Bronchial epithelial cell (primary cell): ENCODE measurements around the gene NAV3. TPM values are rescaled to one million over a fixed set of nuclear protein-coding genes. Genes with fewer than 3 reads are reported as not detected.
A peak's percentile ranks its signal among the peaks of the same experiment; 100 is the strongest.

Experiments
- DNase-seq: peaks from one replicate; pipeline ENCODE4 v3.0.0-alpha.2; 2010; ENCODE audit warnings: low read depth
- FAIRE-seq: peaks from 2 replicates; lab custom pipeline; 2011; peaks lifted over from hg19 to GRCh38; lab: Jason Lieb, UNC
- H3K27me3 ChIP-seq: 2 replicates; pipeline ENCODE4 v1.5.1; 2011; ENCODE audit warnings: low read length; ENCODE audit not compliant: control insufficient read depth, insufficient read depth
- H3K36me3 ChIP-seq: 2 replicates; pipeline ENCODE4 v1.5.1; 2011; ENCODE audit warnings: low read length; ENCODE audit not compliant: control insufficient read depth, insufficient read depth
- H3K4me3 ChIP-seq: 2 replicates; pipeline ENCODE4 v1.5.1; 2011; ENCODE audit warnings: mild to moderate bottlenecking, low read depth, low read length, control low read depth
- total RNA-seq: library from RNA; depleted of rRNA; stranded (reverse); fragments of >200 nt; gene quantifications from 2 replicates; pipeline ENCODE4 v1.2.1, GENCODE V29; 2014
- TF ChIP-seq, protein P1 (sequence below): IDR thresholded peaks from 2 replicates; pipeline ENCODE4 v1.5.1; 2011; ENCODE audit warnings: mild to moderate bottlenecking, moderate library complexity, low read length, control low read depth, inconsistent platforms; ENCODE audit not compliant: insufficient read depth, severe bottlenecking

Gene NAV3
- total RNA-seq, 1 donor from 2014 or later = 1.6 TPM

DNA sequence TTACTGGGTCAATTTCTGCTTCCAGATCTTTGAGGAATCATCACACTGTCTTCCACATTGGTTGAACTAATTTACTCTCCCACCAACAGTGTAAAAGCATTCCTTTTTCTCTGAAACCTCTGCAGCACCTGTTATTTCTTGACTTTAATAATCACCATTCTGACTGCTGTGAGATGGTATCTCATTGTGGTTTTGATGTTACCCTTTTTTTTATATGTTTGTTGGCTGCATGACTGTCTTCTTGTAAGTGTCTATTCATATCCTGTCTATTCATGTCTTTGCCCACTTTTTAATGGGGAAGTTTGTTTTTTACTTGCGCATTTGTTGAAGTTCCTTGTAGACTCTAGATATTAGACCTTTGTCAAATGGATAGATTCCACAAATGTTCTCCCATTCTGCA is 324.9 kb downstream of the NAV3 start:
- no peak for FAIRE-seq
- H3K4me3 ChIP-seq = no peak overlapping the region
- H3K36me3 ChIP-seq = no peaks in the 10 kb centered on the region
- TF ChIP-seq, protein P1, sequence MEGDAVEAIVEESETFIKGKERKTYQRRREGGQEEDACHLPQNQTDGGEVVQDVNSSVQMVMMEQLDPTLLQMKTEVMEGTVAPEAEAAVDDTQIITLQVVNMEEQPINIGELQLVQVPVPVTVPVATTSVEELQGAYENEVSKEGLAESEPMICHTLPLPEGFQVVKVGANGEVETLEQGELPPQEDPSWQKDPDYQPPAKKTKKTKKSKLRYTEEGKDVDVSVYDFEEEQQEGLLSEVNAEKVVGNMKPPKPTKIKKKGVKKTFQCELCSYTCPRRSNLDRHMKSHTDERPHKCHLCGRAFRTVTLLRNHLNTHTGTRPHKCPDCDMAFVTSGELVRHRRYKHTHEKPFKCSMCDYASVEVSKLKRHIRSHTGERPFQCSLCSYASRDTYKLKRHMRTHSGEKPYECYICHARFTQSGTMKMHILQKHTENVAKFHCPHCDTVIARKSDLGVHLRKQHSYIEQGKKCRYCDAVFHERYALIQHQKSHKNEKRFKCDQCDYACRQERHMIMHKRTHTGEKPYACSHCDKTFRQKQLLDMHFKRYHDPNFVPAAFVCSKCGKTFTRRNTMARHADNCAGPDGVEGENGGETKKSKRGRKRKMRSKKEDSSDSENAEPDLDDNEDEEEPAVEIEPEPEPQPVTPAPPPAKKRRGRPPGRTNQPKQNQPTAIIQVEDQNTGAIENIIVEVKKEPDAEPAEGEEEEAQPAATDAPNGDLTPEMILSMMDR = no peak
- peak; percentile 29 for DNase-seq
- H3K27me3 ChIP-seq = no peaks in the 10 kb centered on the region

DNA sequence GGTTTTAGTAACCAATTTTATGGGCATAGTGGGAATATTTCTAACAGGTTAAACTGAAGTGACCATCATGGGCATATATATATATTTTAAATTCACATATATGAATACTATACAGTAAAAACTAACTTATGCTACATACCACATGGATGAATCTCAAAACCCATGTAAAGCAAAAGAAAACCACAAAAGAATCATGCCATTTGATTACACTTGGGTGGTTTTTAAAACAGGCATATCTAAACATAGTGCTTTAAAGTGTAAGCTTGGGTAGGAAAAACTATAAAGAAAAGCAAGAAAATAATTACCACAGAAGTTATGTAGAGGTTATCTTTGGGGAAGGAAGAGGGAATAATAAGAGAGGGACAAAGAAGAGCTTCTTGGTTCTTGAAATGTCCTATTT is 326.1 kb downstream of the NAV3 start:
- TF ChIP-seq, protein P1 = no peak
- Histone ChIP-seq H3K27me3 (no peaks in the 10 kb centered on the region), H3K4me3 (no peak overlapping the region), H3K36me3 (no peaks in the 10 kb centered on the region)
- FAIRE-seq (no peak), DNase-seq (no peak)

DNA sequence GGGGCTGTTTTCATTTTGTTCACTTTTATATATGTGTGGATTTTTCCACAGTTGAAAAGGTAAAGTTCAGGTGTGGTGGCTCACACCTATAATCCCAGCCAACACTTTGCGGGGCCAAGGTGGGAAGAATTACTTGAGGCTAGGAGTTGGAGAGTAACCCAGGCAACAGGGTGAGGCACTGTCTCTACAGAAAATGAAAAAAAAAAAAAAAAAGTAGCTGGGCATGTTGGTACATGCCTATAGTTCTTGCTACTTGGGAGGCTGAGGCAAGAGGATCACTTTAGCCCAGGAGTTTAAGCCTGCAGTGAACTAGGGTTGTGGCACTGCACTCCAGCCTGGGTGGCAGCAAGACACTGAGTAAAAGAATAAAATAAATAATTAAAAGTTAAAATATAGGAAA is 326.5 kb downstream of the NAV3 start:
- TF ChIP-seq, protein P1 = no peak
- DNase-seq (peak; percentile 29), FAIRE-seq (no peak)
- no peak overlapping the region for H3K4me3 ChIP-seq
- H3K36me3 ChIP-seq = no peaks in the 10 kb centered on the region
- H3K27me3 ChIP-seq = no peaks in the 10 kb centered on the region

DNA sequence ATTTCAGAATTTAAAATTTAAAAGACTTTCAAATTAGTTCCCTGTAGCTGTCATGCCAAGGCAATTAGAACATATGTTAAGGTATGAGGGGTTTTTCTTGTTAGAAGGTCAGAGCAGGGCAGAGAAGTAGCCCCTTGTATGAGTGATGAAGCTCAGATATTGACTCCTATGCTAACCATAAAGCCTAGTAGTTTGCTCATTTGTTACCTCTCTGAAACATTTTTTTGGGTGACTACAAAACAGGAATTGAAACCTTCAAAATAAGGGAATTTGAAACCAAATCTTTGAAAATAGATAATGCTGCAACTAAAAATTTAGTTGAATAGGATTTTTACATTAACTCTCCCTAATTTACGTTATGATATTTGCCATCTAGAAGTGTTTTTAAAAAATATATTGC is 333.5 kb downstream of the NAV3 start:
- Histone ChIP-seq H3K27me3 (no peaks in the 10 kb centered on the region), H3K36me3 (no peaks in the 10 kb centered on the region), H3K4me3 (no peak overlapping the region)
- no peak for FAIRE-seq
- TF ChIP-seq, protein P1 = no peak
- no peak for DNase-seq

DNA sequence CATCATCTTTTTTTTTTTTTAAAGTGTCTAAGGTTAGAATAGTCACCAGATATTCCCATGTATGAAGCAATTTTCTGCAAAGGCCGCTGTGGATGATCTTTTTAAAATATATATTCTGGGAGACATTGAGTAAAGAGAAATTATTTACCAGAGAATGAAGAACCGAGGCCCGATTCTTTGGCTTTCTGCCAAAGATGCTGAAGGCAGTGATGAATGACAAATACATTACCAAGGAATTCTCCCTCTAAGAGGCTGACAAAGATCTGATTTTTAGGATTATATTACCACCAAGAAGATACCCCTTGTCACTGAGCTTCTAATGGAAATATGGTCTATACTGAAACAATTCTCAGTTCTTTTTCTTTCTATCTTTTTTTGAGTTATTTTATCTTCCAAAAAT is 336.8 kb downstream of the NAV3 start:
- no peak overlapping the region for H3K4me3 ChIP-seq
- FAIRE-seq = no peak
- H3K36me3 ChIP-seq = no peaks in the 10 kb centered on the region
- DNase-seq = no peak
- no peaks in the 10 kb centered on the region for H3K27me3 ChIP-seq
- TF ChIP-seq, protein P1 = no peak

DNA sequence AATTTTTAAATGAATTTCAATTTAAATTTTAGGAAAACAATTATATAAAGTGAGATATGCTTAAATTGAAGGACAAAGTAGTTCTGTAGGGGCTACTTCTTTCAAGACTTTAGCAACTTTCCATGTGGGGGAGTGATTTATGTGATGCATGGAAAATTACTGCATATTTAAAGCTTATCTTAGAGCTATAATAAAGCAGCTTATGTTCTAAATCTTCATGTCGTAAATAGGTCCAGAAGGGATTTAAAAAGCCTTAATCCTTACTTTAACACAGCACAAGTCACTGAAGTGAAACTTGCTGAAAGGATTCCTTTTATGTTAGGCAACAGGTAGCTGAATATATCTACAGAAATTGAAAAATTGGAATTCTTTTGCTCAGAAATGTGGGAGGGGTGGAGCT is 340.4 kb downstream of the NAV3 start:
- FAIRE-seq (no peak), DNase-seq (no peak)
- H3K36me3 ChIP-seq = no peaks in the 10 kb centered on the region
- no peak overlapping the region for H3K4me3 ChIP-seq
- no peaks in the 10 kb centered on the region for H3K27me3 ChIP-seq
- TF ChIP-seq, protein P1 = no peak
